ENCODE measurements around the gene SLX1B.
"Not testable (repeated sequence)": the region's sequence is repeated elsewhere in the genome, so short reads cannot be mapped to it uniquely, and the experiment has no call there.

DNA sequence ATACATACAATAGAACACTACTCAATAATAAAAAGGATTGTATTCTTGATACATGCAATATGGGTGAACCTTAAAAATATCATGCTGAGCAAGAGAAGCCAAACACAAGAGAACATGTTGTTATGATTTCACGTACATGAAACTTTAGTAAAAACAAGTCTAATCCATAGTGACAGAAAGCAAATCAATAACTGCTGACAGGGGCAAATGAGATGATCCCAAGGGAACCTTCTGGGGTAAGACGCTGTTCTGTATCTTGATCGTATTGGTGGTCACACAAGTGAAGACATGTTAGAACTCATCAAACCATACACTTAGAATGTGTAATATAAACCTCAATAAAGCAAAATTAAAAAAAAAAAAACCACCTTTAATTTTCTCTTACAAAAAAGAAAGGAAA, 28.9 kb upstream of the SLX1B start:
- TF ChIP-seq ZNF224 (CRISPR knock-in tag; IDR thresholded peaks at IDR 0.05); ZNF792 (CRISPR knock-in tag; IDR thresholded peaks at IDR 0.05); PRPF4 (IDR thresholded peaks at IDR 0.05; ENCODE audit: low read depth, low read length, poor library complexity, severe bottlenecking); RBAK (CRISPR knock-in tag; IDR thresholded peaks at IDR 0.05); ZNF326 (CRISPR knock-in tag; IDR thresholded peaks at IDR 0.05; ENCODE audit: borderline replicate concordance); DPF2 (CRISPR knock-in tag; IDR thresholded peaks at IDR 0.05; ENCODE audit: borderline replicate concordance, low read depth); MBNL3 (CRISPR knock-in tag; conservative IDR thresholded peaks at IDR 0.05); MATR3 (CRISPR knock-in tag; IDR thresholded peaks at IDR 0.05); YY1 (IDR thresholded peaks at IDR 0.05; ENCODE audit: insufficient read depth, insufficient replicate concordance, low read depth, low read length); EZH2 (conservative IDR thresholded peaks at IDR 0.05; ENCODE audit: low read depth, low read length); NCOA1 (CRISPR knock-in tag; IDR thresholded peaks at IDR 0.05); CREB1 (IDR thresholded peaks at IDR 0.05); CREB1 (CRISPR knock-in tag; IDR thresholded peaks at IDR 0.05): not testable (repeated sequence)
- TF ChIP-seq, protein P1, sequence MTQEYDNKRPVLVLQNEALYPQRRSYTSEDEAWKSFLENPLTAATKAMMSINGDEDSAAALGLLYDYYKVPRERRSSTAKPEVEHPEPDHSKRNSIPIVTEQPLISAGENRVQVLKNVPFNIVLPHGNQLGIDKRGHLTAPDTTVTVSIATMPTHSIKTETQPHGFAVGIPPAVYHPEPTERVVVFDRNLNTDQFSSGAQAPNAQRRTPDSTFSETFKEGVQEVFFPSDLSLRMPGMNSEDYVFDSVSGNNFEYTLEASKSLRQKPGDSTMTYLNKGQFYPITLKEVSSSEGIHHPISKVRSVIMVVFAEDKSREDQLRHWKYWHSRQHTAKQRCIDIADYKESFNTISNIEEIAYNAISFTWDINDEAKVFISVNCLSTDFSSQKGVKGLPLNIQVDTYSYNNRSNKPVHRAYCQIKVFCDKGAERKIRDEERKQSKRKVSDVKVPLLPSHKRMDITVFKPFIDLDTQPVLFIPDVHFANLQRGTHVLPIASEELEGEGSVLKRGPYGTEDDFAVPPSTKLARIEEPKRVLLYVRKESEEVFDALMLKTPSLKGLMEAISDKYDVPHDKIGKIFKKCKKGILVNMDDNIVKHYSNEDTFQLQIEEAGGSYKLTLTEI (CRISPR knock-in tag; conservative IDR thresholded peaks at IDR 0.05) = not testable (repeated sequence)
- TF ChIP-seq, protein P2, sequence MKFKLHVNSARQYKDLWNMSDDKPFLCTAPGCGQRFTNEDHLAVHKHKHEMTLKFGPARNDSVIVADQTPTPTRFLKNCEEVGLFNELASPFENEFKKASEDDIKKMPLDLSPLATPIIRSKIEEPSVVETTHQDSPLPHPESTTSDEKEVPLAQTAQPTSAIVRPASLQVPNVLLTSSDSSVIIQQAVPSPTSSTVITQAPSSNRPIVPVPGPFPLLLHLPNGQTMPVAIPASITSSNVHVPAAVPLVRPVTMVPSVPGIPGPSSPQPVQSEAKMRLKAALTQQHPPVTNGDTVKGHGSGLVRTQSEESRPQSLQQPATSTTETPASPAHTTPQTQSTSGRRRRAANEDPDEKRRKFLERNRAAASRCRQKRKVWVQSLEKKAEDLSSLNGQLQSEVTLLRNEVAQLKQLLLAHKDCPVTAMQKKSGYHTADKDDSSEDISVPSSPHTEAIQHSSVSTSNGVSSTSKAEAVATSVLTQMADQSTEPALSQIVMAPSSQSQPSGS (CRISPR knock-in tag; IDR thresholded peaks at IDR 0.05) = not testable (repeated sequence)
